Colonic mucosa (tissue), 4 donors: ENCODE data around the gene VPS51. TPM values are rescaled to one million over a fixed set of nuclear protein-coding genes. Genes with fewer than 3 reads are reported as not detected.

ENCODE experiments used
- DNase-seq: peaks from one replicate; pipeline ENCODE4 v3.0.0-alpha.2; 2020
- H3K27ac ChIP-seq: fragments of 200-600 bp; one replicate; pipeline ENCODE4 v1.8.0; 2021
- H3K27me3 ChIP-seq: fragments of 200-600 bp; one replicate; pipeline ENCODE4 v1.8.0; 2021
- H3K36me3 ChIP-seq: fragments of 200-600 bp; one replicate; pipeline ENCODE4 v1.8.0; 2021
- H3K4me1 ChIP-seq: fragments of 200-600 bp; one replicate; pipeline ENCODE4 v1.8.0; 2021; ENCODE audit warnings: mild to moderate bottlenecking
- H3K4me3 ChIP-seq: fragments of 200-600 bp; one replicate; pipeline ENCODE4 v1.8.0; 2021
- H3K9ac ChIP-seq, 2 donors: one replicate each; pipeline ENCODE4 v1.7.0; 2013; ENCODE audit warnings: control low read depth in 2 of 2, low read depth in 2 of 2, low read length in 2 of 2
- H3K9me3 ChIP-seq: fragments of 200-600 bp; one replicate; pipeline ENCODE4 v1.8.0; 2021
- intact Hi-C: fragments of 100-400 bp; cut with DNase I; formaldehyde crosslinking; loops from one replicate; pipeline ENCODE4 v1.14.1; 2022
- total RNA-seq, 2 donors: library from RNA; stranded (reverse); fragmentation: NEBNext Ultra II Directional in 1 of 2; extraction: Animal tissue kit (Norgen Biotek cat#: 25700) in 1 of 2; gene quantifications; one replicate each; pipeline ENCODE4 v1.2.1, GENCODE V29; 2021
- TF ChIP-seq, protein P1 (sequence below): fragments of 200-600 bp; IDR thresholded peaks from one replicate; pipeline ENCODE4 v1.8.0; 2022; ENCODE audit warnings: antibody characterized with exemption, mild to moderate bottlenecking
- donor health status: healthy.
- donor health status: DM: no; HTN: no; CAD: no.
- donor health status: DM: no; HTN: no; CAD: no.

VPS51 gene
- 100 to 1,000 TPM; 147 to 159 TPM for total RNA-seq

GRCh38 chr11:65095974-65096806 is at the start of gene VPS51:
TSS of gene VPS51 (plus strand) at chr11:65096214. CDS start at chr11:65096251, 37 bp downstream.
- DNase-seq = peak; percentile 92
- H3K27ac ChIP-seq = peak within 1 kb of the TSS; percentile 90
- H3K4me1 ChIP-seq = peaks cover 7% of the 10 kb centered on the region
- peak within 1 kb of the TSS; percentile 79 to 82 for H3K9ac ChIP-seq
- no peaks in the 10 kb centered on the region for H3K27me3 ChIP-seq
- no peaks in the 10 kb centered on the region for H3K36me3 ChIP-seq
- H3K9me3 ChIP-seq = no peaks in the 10 kb centered on the region
- TF ChIP-seq, protein P1, sequence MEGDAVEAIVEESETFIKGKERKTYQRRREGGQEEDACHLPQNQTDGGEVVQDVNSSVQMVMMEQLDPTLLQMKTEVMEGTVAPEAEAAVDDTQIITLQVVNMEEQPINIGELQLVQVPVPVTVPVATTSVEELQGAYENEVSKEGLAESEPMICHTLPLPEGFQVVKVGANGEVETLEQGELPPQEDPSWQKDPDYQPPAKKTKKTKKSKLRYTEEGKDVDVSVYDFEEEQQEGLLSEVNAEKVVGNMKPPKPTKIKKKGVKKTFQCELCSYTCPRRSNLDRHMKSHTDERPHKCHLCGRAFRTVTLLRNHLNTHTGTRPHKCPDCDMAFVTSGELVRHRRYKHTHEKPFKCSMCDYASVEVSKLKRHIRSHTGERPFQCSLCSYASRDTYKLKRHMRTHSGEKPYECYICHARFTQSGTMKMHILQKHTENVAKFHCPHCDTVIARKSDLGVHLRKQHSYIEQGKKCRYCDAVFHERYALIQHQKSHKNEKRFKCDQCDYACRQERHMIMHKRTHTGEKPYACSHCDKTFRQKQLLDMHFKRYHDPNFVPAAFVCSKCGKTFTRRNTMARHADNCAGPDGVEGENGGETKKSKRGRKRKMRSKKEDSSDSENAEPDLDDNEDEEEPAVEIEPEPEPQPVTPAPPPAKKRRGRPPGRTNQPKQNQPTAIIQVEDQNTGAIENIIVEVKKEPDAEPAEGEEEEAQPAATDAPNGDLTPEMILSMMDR = no peak
- intact Hi-C loops = no loop called here
- H3K4me3 ChIP-seq = peak within 1 kb of the TSS; percentile 85

- Histone ChIP-seq H3K4me3 (peak overlapping the region; percentile 34), H3K9ac (peak overlapping the region; percentile 34 to 40), H3K27ac (no peak overlapping the region), H3K27me3 (no peaks in the 10 kb centered on the region), H3K36me3 (no peaks in the 10 kb centered on the region), H3K4me1 (no peaks in the 10 kb centered on the region), H3K9me3 (no peaks in the 10 kb centered on the region)
- TF ChIP-seq, protein P1 = no peak
- intact Hi-C loops = no loop called here
- peak; percentile 40 for DNase-seq
Measured at GRCh38 chr11:65047581-65048422, 48.2 kb upstream of the VPS51 start.

GRCh38 chr11:65051398-65051858 is 44.6 kb upstream of the VPS51 start:
- Histone ChIP-seq H3K4me1 (no peaks in the 10 kb centered on the region), H3K4me3 (no peak overlapping the region), H3K9ac (no peak overlapping the region), H3K27me3 (no peaks in the 10 kb centered on the region), H3K27ac (no peak overlapping the region), H3K9me3 (no peaks in the 10 kb centered on the region), H3K36me3 (no peaks in the 10 kb centered on the region)
- TF ChIP-seq, protein P1 = no peak
- no peak for DNase-seq
- intact Hi-C loops = no loop called here

GRCh38 chr11:65053827-65054508 is 42.0 kb upstream of the VPS51 start:
- TF ChIP-seq, protein P1 = no peak
- no peak overlapping the region for H3K9ac ChIP-seq
- intact Hi-C loops = no loop called here
- H3K27me3 ChIP-seq = no peaks in the 10 kb centered on the region
- no peaks in the 10 kb centered on the region for H3K9me3 ChIP-seq
- no peaks in the 10 kb centered on the region for H3K36me3 ChIP-seq
- H3K4me1 ChIP-seq = no peaks in the 10 kb centered on the region
- no peak overlapping the region for H3K27ac ChIP-seq
- H3K4me3 ChIP-seq = no peak overlapping the region
- DNase-seq = no peak

- no peaks in the 10 kb centered on the region for H3K9me3 ChIP-seq
- TF ChIP-seq, protein P1 = no peak
- no peaks in the 10 kb centered on the region for H3K27me3 ChIP-seq
- H3K27ac ChIP-seq = no peak overlapping the region
- no peaks in the 10 kb centered on the region for H3K4me1 ChIP-seq
- no peak for DNase-seq
- no peaks in the 10 kb centered on the region for H3K36me3 ChIP-seq
- H3K4me3 ChIP-seq = no peak overlapping the region
- intact Hi-C loops = no loop called here
- no peak overlapping the region for H3K9ac ChIP-seq
Measured at GRCh38 chr11:65055538-65055937, 40.5 kb upstream of the VPS51 start.
